HEK293 (cell line): ENCODE measurements around the gene STX4.

ENCODE experiments used
- CTCF ChIA-PET: fragments of 350-600 bp; formaldehyde crosslinking; extraction: SDS; loops from one replicate; lab custom pipeline; 2021; ENCODE audit warnings: antibody characterized with exemption; lab: Yijun Ruan, JAX
- POLR2A ChIA-PET: fragments of 300-600 bp; formaldehyde crosslinking; extraction: SDS; loops from one replicate; lab custom pipeline; 2020; ENCODE audit warnings: antibody characterized with exemption, inconsistent platforms; lab: Yijun Ruan, JAX
- H3K27ac ChIP-seq: fragments of 200-500 bp; sonication (Bioruptor generic); 2 replicates; pipeline ENCODE4 v1.5.1; 2014; ENCODE audit warnings: low read depth, low read length, control low read depth, inconsistent platforms; ENCODE audit errors: extremely low read depth
- H3K36me3 ChIP-seq, 2 experiments: fragments of 200-500 bp in 1 of 2; sonication (Bioruptor generic) in 1 of 2; 1 replicate in 1 of 2; 2 replicates in 1 of 2; pipeline ENCODE4 v1.5.1; 2014 to 2017; ENCODE audit warnings: inconsistent platforms in 2 of 2, low read length in 2 of 2; ENCODE audit not compliant: control insufficient read depth in 2 of 2, insufficient read depth in 1 of 2
- H3K4me1 ChIP-seq: fragments of 200-500 bp; sonication (Bioruptor generic); 2 replicates; pipeline ENCODE4 v1.5.1; 2014; ENCODE audit warnings: mild to moderate bottlenecking, low read length, inconsistent platforms; ENCODE audit not compliant: control insufficient read depth, insufficient read depth
- H3K4me3 ChIP-seq: 2 replicates; pipeline ENCODE4 v1.5.1; 2011; ENCODE audit warnings: low read depth, mild to moderate bottlenecking, control low read depth, low read length, moderate library complexity
- H3K9me3 ChIP-seq: fragments of 200-500 bp; sonication (Bioruptor generic); 2 replicates; pipeline ENCODE4 v1.5.1; 2014; ENCODE audit warnings: low read depth, low read length, inconsistent platforms; ENCODE audit not compliant: control insufficient read depth, insufficient read depth
- BCL11A ChIP-seq: fragments of 450-650 bp; formaldehyde crosslinking; IDR thresholded peaks from 2 replicates; pipeline ENCODE4 v1.5.1; 2016; ENCODE audit warnings: low read depth, missing biosample characterization, missing genetic modification characterization
- WT1 ChIP-seq: fragments of 450-650 bp; formaldehyde crosslinking; IDR thresholded peaks from 2 replicates; pipeline ENCODE4 v1.5.1; 2016; ENCODE audit warnings: missing biosample characterization, missing genetic modification characterization
- ZBTB17 ChIP-seq: fragments of 450-650 bp; formaldehyde crosslinking; IDR thresholded peaks from 2 replicates; pipeline ENCODE4 v1.5.1; 2016; ENCODE audit warnings: missing biosample characterization, missing genetic modification characterization
- ZFHX2 ChIP-seq: fragments of 450-650 bp; formaldehyde crosslinking; conservative IDR thresholded peaks from 2 replicates; pipeline ENCODE4 v1.5.1; 2016; ENCODE audit warnings: missing biosample characterization, missing genetic modification characterization
- ZFP37 ChIP-seq: fragments of 450-650 bp; formaldehyde crosslinking; IDR thresholded peaks from 2 replicates; pipeline ENCODE4 v1.5.1; 2016; ENCODE audit warnings: missing biosample characterization, missing genetic modification characterization
- ZNF112 ChIP-seq: fragments of 450-650 bp; formaldehyde crosslinking; IDR thresholded peaks from 2 replicates; pipeline ENCODE4 v1.5.0; 2017; ENCODE audit warnings: missing biosample characterization, missing genetic modification characterization
- ZNF132 ChIP-seq: fragments of 450-650 bp; formaldehyde crosslinking; IDR thresholded peaks from 2 replicates; pipeline ENCODE4 v1.5.1; 2017; ENCODE audit warnings: missing biosample characterization, missing genetic modification characterization, borderline replicate concordance
- ZNF140 ChIP-seq: fragments of 450-650 bp; formaldehyde crosslinking; IDR thresholded peaks from 2 replicates; pipeline ENCODE4 v1.5.1; 2016; ENCODE audit warnings: missing biosample characterization, missing genetic modification characterization
- ZNF155 ChIP-seq: fragments of 450-650 bp; formaldehyde crosslinking; IDR thresholded peaks from 2 replicates; pipeline ENCODE4 v1.5.1; 2016; ENCODE audit warnings: missing biosample characterization, missing genetic modification characterization
- ZNF184 ChIP-seq: fragments of 450-650 bp; IDR thresholded peaks from 2 replicates; pipeline ENCODE4 v1.5.1; 2018; ENCODE audit warnings: missing biosample characterization, mild to moderate bottlenecking, missing genetic modification characterization
- ZNF302 ChIP-seq: fragments of 450-650 bp; formaldehyde crosslinking; IDR thresholded peaks from 2 replicates; pipeline ENCODE4 v1.5.1; 2016; ENCODE audit warnings: missing biosample characterization, missing genetic modification characterization, low read depth
- ZNF404 ChIP-seq: fragments of 450-650 bp; formaldehyde crosslinking; IDR thresholded peaks from 2 replicates; pipeline ENCODE4 v1.5.1; 2017; ENCODE audit warnings: missing biosample characterization, missing genetic modification characterization
- ZNF48 ChIP-seq: fragments of 450-650 bp; formaldehyde crosslinking; IDR thresholded peaks from 2 replicates; pipeline ENCODE4 v1.5.1; 2016; ENCODE audit warnings: missing biosample characterization, missing genetic modification characterization
- ZNF514 ChIP-seq: fragments of 450-650 bp; formaldehyde crosslinking; IDR thresholded peaks from 2 replicates; pipeline ENCODE4 v1.5.1; 2016; ENCODE audit warnings: missing biosample characterization, missing genetic modification characterization
- ZNF549 ChIP-seq: fragments of 450-650 bp; IDR thresholded peaks from 2 replicates; pipeline ENCODE4 v1.5.1; 2018; ENCODE audit warnings: missing biosample characterization, missing genetic modification characterization, mild to moderate bottlenecking, inconsistent platforms, moderate library complexity
- ZNF623 ChIP-seq: fragments of 450-650 bp; formaldehyde crosslinking; IDR thresholded peaks from 2 replicates; pipeline ENCODE4 v1.5.1; 2016; ENCODE audit warnings: missing biosample characterization, missing genetic modification characterization
- ZNF629 ChIP-seq: fragments of 450-650 bp; formaldehyde crosslinking; IDR thresholded peaks from 2 replicates; pipeline ENCODE4 v1.5.1; 2017; ENCODE audit warnings: missing biosample characterization, missing genetic modification characterization
- TF ChIP-seq, protein P1 (sequence below): fragments of 450-650 bp; formaldehyde crosslinking; IDR thresholded peaks from 2 replicates; pipeline ENCODE4 v1.5.1; 2017; ENCODE audit warnings: missing biosample characterization, missing genetic modification characterization
- TF ChIP-seq, protein P2 (sequence below): fragments of 450-650 bp; formaldehyde crosslinking; IDR thresholded peaks from 2 replicates; pipeline ENCODE4 v1.5.1; 2016; ENCODE audit warnings: missing biosample characterization, missing genetic modification characterization
- TF ChIP-seq, protein P3 (sequence below): fragments of 450-650 bp; formaldehyde crosslinking; IDR thresholded peaks from 2 replicates; pipeline ENCODE4 v1.5.1; 2016; ENCODE audit warnings: missing biosample characterization, missing genetic modification characterization

STX4 gene

DNA sequence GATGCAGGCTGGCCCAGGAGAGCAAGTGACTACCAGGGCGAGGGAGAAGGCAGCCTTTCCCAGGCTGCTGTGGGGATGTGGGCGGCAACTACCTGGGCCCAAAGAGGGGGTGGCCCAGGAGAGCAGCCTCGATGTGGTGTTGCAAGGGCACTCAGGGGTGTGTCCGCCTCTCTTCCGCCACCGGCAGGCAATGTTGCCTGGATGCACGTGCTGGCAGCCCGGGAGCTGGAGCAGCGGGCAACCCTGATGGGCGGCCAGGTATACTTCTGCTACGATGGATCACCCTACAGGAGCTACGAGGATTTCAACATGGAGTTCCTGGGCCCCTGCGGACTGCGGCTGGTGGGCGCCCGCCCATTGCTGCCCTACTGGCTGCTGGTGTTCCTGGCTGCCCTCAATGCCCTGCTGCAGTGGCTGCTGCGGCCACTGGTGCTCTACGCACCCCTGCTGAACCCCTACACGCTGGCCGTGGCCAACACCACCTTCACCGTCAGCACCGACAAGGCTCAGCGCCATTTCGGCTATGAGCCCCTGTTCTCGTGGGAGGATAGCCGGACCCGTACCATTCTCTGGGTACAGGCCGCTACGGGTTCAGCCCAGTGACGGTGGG lies 45.7 kb upstream of the STX4 start:
- Histone ChIP-seq H3K27ac (no peak overlapping the region), H3K4me1 (no peaks in the 10 kb centered on the region), H3K9me3 (no peaks in the 10 kb centered on the region), H3K4me3 (no peak overlapping the region), H3K36me3 (peaks cover 0 to 45% of the 10 kb centered on the region in 2 experiments; a peak in 1 of 3 replicates)
- CTCF ChIA-PET, result interaction anchor here (0.6 to 1.2 kb wide), 3 partner anchors 330 to 1139 kb away, joined by 3 to 4 read pairs (median 4); no protein-coding TSS in a partner anchor
- POLR2A ChIA-PET, result no interaction called here
- TF ChIP-seq ZNF623 (tag by site-specific recombination) (no peak), ZNF404 (tag by site-specific recombination) (no peak), ZFHX2 (tag by site-specific recombination) (peak; percentile 38; the same call in 1 of the 2 replicates), ZBTB17 (no peak)

DNA sequence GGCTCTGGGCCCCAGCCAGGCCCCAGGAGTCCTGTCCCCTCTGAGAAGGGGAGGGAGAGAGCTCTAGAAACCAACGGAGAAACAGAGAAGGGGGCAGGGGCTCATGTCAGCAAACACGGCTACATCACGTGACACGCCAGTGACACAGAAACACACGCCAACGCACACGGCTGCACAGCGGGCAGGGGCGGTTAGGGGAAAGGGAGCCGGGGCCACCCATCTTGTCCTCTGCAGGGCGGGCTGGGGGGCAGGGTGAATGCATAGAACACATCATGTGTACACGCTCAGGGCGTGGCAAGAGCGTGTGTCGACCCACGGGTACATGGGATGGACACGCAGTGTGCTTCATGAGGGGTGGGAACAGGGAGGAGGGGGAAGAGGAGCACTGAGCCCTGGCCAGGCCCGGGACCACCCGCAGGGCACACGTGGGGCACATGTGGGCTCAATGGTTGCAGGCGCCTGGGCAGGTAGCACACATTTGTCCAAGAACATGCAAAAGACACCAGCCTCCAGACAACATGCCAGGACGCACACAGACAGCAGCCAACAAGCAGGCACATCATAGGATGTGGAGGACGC lies 43.8 kb upstream of the STX4 start:
- Histone ChIP-seq H3K9me3 (no peaks in the 10 kb centered on the region), H3K4me1 (no peaks in the 10 kb centered on the region)
- TF ChIP-seq, protein P1, sequence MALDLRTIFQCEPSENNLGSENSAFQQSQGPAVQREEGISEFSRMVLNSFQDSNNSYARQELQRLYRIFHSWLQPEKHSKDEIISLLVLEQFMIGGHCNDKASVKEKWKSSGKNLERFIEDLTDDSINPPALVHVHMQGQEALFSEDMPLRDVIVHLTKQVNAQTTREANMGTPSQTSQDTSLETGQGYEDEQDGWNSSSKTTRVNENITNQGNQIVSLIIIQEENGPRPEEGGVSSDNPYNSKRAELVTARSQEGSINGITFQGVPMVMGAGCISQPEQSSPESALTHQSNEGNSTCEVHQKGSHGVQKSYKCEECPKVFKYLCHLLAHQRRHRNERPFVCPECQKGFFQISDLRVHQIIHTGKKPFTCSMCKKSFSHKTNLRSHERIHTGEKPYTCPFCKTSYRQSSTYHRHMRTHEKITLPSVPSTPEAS (tag by site-specific recombination), result no peak
- no peak for TF ChIP-seq ZNF48 (tag by site-specific recombination)
- no peak for TF ChIP-seq ZNF140
- no peak for TF ChIP-seq ZNF112 (tag by site-specific recombination)
- TF ChIP-seq, all 188 proteins: peak for 0
- Histone ChIP-seq H3K36me3 (peaks cover 0 to 26% of the 10 kb centered on the region in 2 experiments; a peak in 1 of 3 replicates), H3K4me3 (no peak overlapping the region), H3K27ac (no peak overlapping the region)
- ChIA-PET POLR2A (no interaction called here), CTCF (no interaction called here)

DNA sequence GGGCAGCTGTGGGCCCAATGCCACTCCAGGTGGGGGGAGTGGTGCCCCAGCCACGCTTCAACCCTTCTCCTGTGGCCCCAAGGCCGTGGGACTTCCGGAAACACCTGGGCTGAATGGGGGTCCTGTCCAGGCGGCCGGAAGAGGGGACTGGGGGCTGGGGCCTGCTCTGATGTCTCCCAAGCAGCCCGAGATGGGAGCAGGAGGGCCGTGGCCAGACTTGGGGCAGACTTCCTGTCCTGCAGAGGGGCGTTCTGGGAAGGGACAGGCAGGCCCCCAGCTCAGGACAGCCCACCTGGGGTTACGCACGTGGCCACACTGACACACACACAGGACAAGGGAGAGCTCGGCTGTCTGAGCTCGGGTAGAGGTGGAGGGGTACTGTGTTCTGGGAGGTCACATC lies 43.3 kb upstream of the STX4 start:
- Histone ChIP-seq H3K4me3 (no peak overlapping the region), H3K9me3 (no peaks in the 10 kb centered on the region), H3K36me3 (peaks cover 0 to 23% of the 10 kb centered on the region in 2 experiments; a peak in 1 of 3 replicates), H3K27ac (no peak overlapping the region), H3K4me1 (no peaks in the 10 kb centered on the region)
- CTCF ChIA-PET, result no interaction called here
- TF ChIP-seq ZNF155 (tag by site-specific recombination), result no peak
- no peak for TF ChIP-seq WT1 (tag by site-specific recombination)
- no peak for TF ChIP-seq ZNF549 (tag by site-specific recombination)
- no peak for TF ChIP-seq BCL11A
- TF ChIP-seq ZNF132 (tag by site-specific recombination), result no peak
- TF ChIP-seq ZNF302 (tag by site-specific recombination), result no peak
- TF ChIP-seq, protein P2, sequence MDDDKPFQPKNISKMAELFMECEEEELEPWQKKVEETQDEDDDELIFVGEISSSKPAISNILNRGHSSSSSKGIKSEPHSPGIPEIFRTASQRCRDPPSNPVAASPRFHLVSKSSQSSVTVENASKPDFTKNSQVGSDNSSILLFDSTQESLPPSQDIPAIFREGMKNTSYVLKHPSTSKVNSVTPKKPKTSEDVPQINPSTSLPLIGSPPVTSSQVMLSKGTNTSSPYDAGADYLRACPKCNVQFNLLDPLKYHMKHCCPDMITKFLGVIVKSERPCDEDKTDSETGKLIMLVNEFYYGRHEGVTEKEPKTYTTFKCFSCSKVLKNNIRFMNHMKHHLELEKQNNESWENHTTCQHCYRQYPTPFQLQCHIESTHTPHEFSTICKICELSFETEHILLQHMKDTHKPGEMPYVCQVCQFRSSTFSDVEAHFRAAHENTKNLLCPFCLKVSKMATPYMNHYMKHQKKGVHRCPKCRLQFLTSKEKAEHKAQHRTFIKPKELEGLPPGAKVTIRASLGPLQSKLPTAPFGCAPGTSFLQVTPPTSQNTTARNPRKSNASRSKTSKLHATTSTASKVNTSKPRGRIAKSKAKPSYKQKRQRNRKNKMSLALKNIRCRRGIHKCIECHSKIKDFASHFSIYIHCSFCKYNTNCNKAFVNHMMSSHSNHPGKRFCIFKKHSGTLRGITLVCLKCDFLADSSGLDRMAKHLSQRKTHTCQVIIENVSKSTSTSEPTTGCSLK, result no peak
- TF ChIP-seq ZNF629 (tag by site-specific recombination), result no peak
- TF ChIP-seq ZNF514, result no peak
- TF ChIP-seq ZNF184 (tag by site-specific recombination), result no peak
- no peak for TF ChIP-seq ZFP37 (tag by site-specific recombination)
- TF ChIP-seq, protein P3, sequence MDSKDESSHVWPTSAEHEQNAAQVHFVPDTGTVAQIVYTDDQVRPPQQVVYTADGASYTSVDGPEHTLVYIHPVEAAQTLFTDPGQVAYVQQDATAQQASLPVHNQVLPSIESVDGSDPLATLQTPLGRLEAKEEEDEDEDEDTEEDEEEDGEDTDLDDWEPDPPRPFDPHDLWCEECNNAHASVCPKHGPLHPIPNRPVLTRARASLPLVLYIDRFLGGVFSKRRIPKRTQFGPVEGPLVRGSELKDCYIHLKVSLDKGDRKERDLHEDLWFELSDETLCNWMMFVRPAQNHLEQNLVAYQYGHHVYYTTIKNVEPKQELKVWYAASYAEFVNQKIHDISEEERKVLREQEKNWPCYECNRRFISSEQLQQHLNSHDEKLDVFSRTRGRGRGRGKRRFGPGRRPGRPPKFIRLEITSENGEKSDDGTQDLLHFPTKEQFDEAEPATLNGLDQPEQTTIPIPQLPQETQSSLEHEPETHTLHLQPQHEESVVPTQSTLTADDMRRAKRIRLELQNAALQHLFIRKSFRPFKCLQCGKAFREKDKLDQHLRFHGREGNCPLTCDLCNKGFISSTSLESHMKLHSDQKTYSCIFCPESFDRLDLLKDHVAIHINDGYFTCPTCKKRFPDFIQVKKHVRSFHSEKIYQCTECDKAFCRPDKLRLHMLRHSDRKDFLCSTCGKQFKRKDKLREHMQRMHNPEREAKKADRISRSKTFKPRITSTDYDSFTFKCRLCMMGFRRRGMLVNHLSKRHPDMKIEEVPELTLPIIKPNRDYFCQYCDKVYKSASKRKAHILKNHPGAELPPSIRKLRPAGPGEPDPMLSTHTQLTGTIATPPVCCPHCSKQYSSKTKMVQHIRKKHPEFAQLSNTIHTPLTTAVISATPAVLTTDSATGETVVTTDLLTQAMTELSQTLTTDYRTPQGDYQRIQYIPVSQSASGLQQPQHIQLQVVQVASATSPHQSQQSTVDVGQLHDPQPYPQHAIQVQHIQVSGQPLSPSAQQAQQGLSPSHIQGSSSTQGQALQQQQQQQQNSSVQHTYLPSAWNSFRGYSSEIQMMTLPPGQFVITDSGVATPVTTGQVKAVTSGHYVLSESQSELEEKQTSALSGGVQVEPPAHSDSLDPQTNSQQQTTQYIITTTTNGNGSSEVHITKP (tag by site-specific recombination), result no peak
- POLR2A ChIA-PET, result no interaction called here
